Measurements from ENCODE around the gene SLC13A3.

GRCh38 chr20:46595933-46596332 lies 55.3 kb downstream of the SLC13A3 start:
- TF ChIP-seq REST (IDR thresholded peaks at IDR 0.05) (no peak), CEBPB (IDR thresholded peaks at IDR 0.05) (no peak), POLR2AphosphoS2 (conservative IDR thresholded peaks at IDR 0.05; ENCODE audit: low read length) (no peak)
